NCI-H2196 treated with DMSO at 0.1 percent for 48 hours (cell line): ENCODE data around the gene DNAJC3.

ENCODE experiments used
- DNase-seq: peaks from one replicate; lab custom pipeline; 2025; ENCODE audit not compliant: unreplicated experiment; lab: John Stamatoyannopoulos, UW

DNAJC3 gene

GRCh38 chr13:95834134-95834765, 157.3 kb downstream of the DNAJC3 start:
- peak; percentile 1 for DNase-seq

- DNase-seq, result no peak
Measured at GRCh38 chr13:95841894-95842293, 165.0 kb downstream of the DNAJC3 start.

GRCh38 chr13:95842898-95843297, 166.0 kb downstream of the DNAJC3 start:
- DNase-seq, result no peak
